Measurements from ENCODE around the gene ZFYVE28.

The ZFYVE28 gene

GRCh38 chr4:2321279-2322196 lies 96.9 kb downstream of the ZFYVE28 start:
- no peaks in the 10 kb centered on the region for H3K36me3 Mint-ChIP-seq (ENCODE audit: low read depth)
- H3K27ac Mint-ChIP-seq: no peak overlapping the region
- no peak for TF ChIP-seq CTCF (IDR thresholded peaks at IDR 0.05)
- peaks cover 12% of the 10 kb centered on the region for H3K9me3 Mint-ChIP-seq
- H3K27me3 Mint-ChIP-seq (ENCODE audit: low read depth, poor library complexity): peaks cover 3% of the 10 kb centered on the region
- DNase-seq: no peak
- H3K4me1 Mint-ChIP-seq: peaks cover 6% of the 10 kb centered on the region
- H3K4me3 Mint-ChIP-seq: no peak overlapping the region

- H3K9me3 Mint-ChIP-seq: peaks cover 4% of the 10 kb centered on the region
These were observed 97.7 kb downstream of the ZFYVE28 start for GRCh38 chr4:2320746-2321145.

GRCh38 chr4:2320152-2320551 lies 98.3 kb downstream of the ZFYVE28 start:
- Mint-ChIP-seq H3K9me3 (peaks cover 4% of the 10 kb centered on the region), H3K4me1 (peaks cover 6% of the 10 kb centered on the region), H3K27me3 (ENCODE audit: low read depth, poor library complexity) (peaks cover 3% of the 10 kb centered on the region), H3K4me3 (no peak overlapping the region), H3K36me3 (ENCODE audit: low read depth) (no peaks in the 10 kb centered on the region), H3K27ac (no peak overlapping the region)
- DNase-seq: no peak
- no peak for TF ChIP-seq CTCF (IDR thresholded peaks at IDR 0.05)

More at GRCh38 chr4:2320746-2321145, 97.7 kb downstream of the ZFYVE28 start:
- H3K4me3 Mint-ChIP-seq: no peak overlapping the region
- TF ChIP-seq CTCF (IDR thresholded peaks at IDR 0.05): no peak
- H3K4me1 Mint-ChIP-seq: peaks cover 6% of the 10 kb centered on the region
- no peak for DNase-seq
- H3K27me3 Mint-ChIP-seq (ENCODE audit: low read depth, poor library complexity): peaks cover 3% of the 10 kb centered on the region
- H3K36me3 Mint-ChIP-seq (ENCODE audit: low read depth): no peaks in the 10 kb centered on the region
- no peak overlapping the region for H3K27ac Mint-ChIP-seq

- DNase-seq: no peak
- no peak overlapping the region for H3K4me3 Mint-ChIP-seq
- H3K9me3 Mint-ChIP-seq: no peaks in the 10 kb centered on the region
- peaks cover 6% of the 10 kb centered on the region for H3K4me1 Mint-ChIP-seq
- H3K36me3 Mint-ChIP-seq (ENCODE audit: low read depth): no peaks in the 10 kb centered on the region
- TF ChIP-seq CTCF (IDR thresholded peaks at IDR 0.05): no peak
- no peak overlapping the region for H3K27ac Mint-ChIP-seq
- H3K27me3 Mint-ChIP-seq (ENCODE audit: low read depth, poor library complexity): peaks cover 3% of the 10 kb centered on the region
These were observed 99.6 kb downstream of the ZFYVE28 start for GRCh38 chr4:2318885-2319284.

- H3K4me3 Mint-ChIP-seq: no peak overlapping the region
- H3K9me3 Mint-ChIP-seq: no peaks in the 10 kb centered on the region
- H3K27ac Mint-ChIP-seq: no peak overlapping the region
- peaks cover 3% of the 10 kb centered on the region for H3K27me3 Mint-ChIP-seq (ENCODE audit: low read depth, poor library complexity)
- H3K4me1 Mint-ChIP-seq: peaks cover 6% of the 10 kb centered on the region
- no peaks in the 10 kb centered on the region for H3K36me3 Mint-ChIP-seq (ENCODE audit: low read depth)
- no peak for TF ChIP-seq CTCF (IDR thresholded peaks at IDR 0.05)
- no peak for DNase-seq
These were observed 100.0 kb downstream of the ZFYVE28 start for GRCh38 chr4:2318476-2318875.

GRCh38 chr4:2313366-2313765 lies 105.1 kb downstream of the ZFYVE28 start:
- Mint-ChIP-seq H3K4me1 (no peaks in the 10 kb centered on the region), H3K27ac (no peak overlapping the region), H3K27me3 (ENCODE audit: low read depth, poor library complexity) (peaks cover 15% of the 10 kb centered on the region), H3K36me3 (ENCODE audit: low read depth) (no peaks in the 10 kb centered on the region), H3K9me3 (peaks cover 24% of the 10 kb centered on the region), H3K4me3 (no peak overlapping the region)
- TF ChIP-seq CTCF (IDR thresholded peaks at IDR 0.05): no peak
- DNase-seq: no peak
